Osteoblast (primary cell): Measurements from ENCODE around the gene RAI1. TPM values are rescaled to one million over a fixed set of nuclear protein-coding genes. Genes with fewer than 3 reads are reported as not detected.

Experiments
- DNase-seq: peaks from one replicate; pipeline ENCODE4 v3.0.0; 2011; ENCODE audit warnings: low spot score, mixed read lengths; ENCODE audit not compliant: insufficient read length; ENCODE audit errors: missing footprints
- H2AFZ ChIP-seq: 2 replicates; pipeline ENCODE4 v1.6.0; 2011; ENCODE audit warnings: mild to moderate bottlenecking, low read length
- H3K27ac ChIP-seq: 2 replicates; pipeline ENCODE4 v1.5.1; 2011; ENCODE audit warnings: mild to moderate bottlenecking, low read depth, low read length, moderate library complexity
- H3K27me3 ChIP-seq: 2 replicates; pipeline ENCODE4 v1.6.0; 2012; ENCODE audit warnings: mild to moderate bottlenecking, control low read depth, inconsistent platforms, low read length, moderate library complexity; ENCODE audit not compliant: insufficient read depth
- H3K36me3 ChIP-seq: 2 replicates; pipeline ENCODE4 v1.5.1; 2011; ENCODE audit warnings: mild to moderate bottlenecking, low read length, control low read depth, moderate library complexity; ENCODE audit not compliant: insufficient read depth
- H3K4me1 ChIP-seq: 2 replicates; pipeline ENCODE4 v1.5.1; 2011; ENCODE audit warnings: mild to moderate bottlenecking, low read length, control low read depth, moderate library complexity; ENCODE audit not compliant: insufficient read depth
- H3K4me2 ChIP-seq: 2 replicates; pipeline ENCODE4 v1.6.0; 2011; ENCODE audit warnings: mild to moderate bottlenecking, low read length; ENCODE audit not compliant: insufficient read depth
- H3K4me3 ChIP-seq: fragments of 200-600 bp; sonication (generic); 3 replicates; pipeline ENCODE4 v1.5.1; 2012; ENCODE audit warnings: mild to moderate bottlenecking, low read length, inconsistent platforms; ENCODE audit not compliant: insufficient read depth
- H3K79me2 ChIP-seq: 2 replicates; pipeline ENCODE4 v1.6.0; 2012; ENCODE audit warnings: mild to moderate bottlenecking, low read length, control low read depth, inconsistent platforms; ENCODE audit not compliant: insufficient read depth
- H3K9me3 ChIP-seq: 2 replicates; pipeline ENCODE4 v1.5.1; 2011; ENCODE audit warnings: low read depth, low read length, control low read depth
- H4K20me1 ChIP-seq: 2 replicates; pipeline ENCODE4 v1.6.0; 2012; ENCODE audit warnings: mild to moderate bottlenecking, low read length, control low read depth; ENCODE audit not compliant: insufficient read depth
- CTCF ChIP-seq: IDR thresholded peaks from 2 replicates; pipeline ENCODE4 v1.5.1; 2011; ENCODE audit warnings: mild to moderate bottlenecking, low read depth, low read length, moderate library complexity; ENCODE audit errors: extremely low read depth
- total RNA-seq: library from RNA; depleted of rRNA; stranded (reverse); fragments of >200 nt; gene quantifications from 2 replicates; pipeline ENCODE4 v1.2.3, GENCODE V29; 2012

Gene RAI1
- total RNA-seq, 1 donor, result 15.6 TPM

GRCh38 chr17:17752821-17753321 is 71.6 kb downstream of the RAI1 start:
- peak; percentile 86 for DNase-seq
- no peak for TF ChIP-seq CTCF
- peak overlapping the region; percentile 78 for H2AFZ ChIP-seq

GRCh38 chr17:17754719-17755686 is 73.7 kb downstream of the RAI1 start:
- H3K27me3 ChIP-seq, result no peaks in the 10 kb centered on the region
- H3K4me1 ChIP-seq, result peaks cover 6% of the 10 kb centered on the region
- peaks cover 89% of the 10 kb centered on the region for H3K79me2 ChIP-seq
- no peak overlapping the region for H2AFZ ChIP-seq
- H3K27ac ChIP-seq, result no peak overlapping the region
- H3K9me3 ChIP-seq, result no peaks in the 10 kb centered on the region
- H4K20me1 ChIP-seq, result peaks cover 54% of the 10 kb centered on the region
- no peak overlapping the region for H3K4me2 ChIP-seq
- no peaks in the 10 kb centered on the region for H3K36me3 ChIP-seq
- no peak for DNase-seq
- no peak overlapping the region for H3K4me3 ChIP-seq
- no peak for TF ChIP-seq CTCF

More at GRCh38 chr17:17752821-17753321, 71.6 kb downstream of the RAI1 start:
- peak overlapping the region; percentile 81 for H3K4me2 ChIP-seq
- H3K27me3 ChIP-seq, result no peaks in the 10 kb centered on the region
- peak overlapping the region; percentile 84 for H3K27ac ChIP-seq
- H4K20me1 ChIP-seq, result peaks cover 50% of the 10 kb centered on the region
- no peaks in the 10 kb centered on the region for H3K9me3 ChIP-seq
- no peaks in the 10 kb centered on the region for H3K36me3 ChIP-seq
- peaks cover 6% of the 10 kb centered on the region for H3K4me1 ChIP-seq
- H3K4me3 ChIP-seq, result peak overlapping the region; percentile 74
- peaks cover 90% of the 10 kb centered on the region for H3K79me2 ChIP-seq

GRCh38 chr17:17755715-17756114 is 74.5 kb downstream of the RAI1 start:
- Histone ChIP-seq H3K27ac (no peak overlapping the region), H3K79me2 (peaks cover 90% of the 10 kb centered on the region)
- no peak for TF ChIP-seq CTCF

GRCh38 chr17:17757391-17757791 is 76.1 kb downstream of the RAI1 start:
- H3K79me2 ChIP-seq, result peaks cover 91% of the 10 kb centered on the region
- no peaks in the 10 kb centered on the region for H3K36me3 ChIP-seq
- no peaks in the 10 kb centered on the region for H3K27me3 ChIP-seq
- H3K4me1 ChIP-seq, result peaks cover 6% of the 10 kb centered on the region
- DNase-seq, result no peak
- TF ChIP-seq CTCF, result no peak
- no peak overlapping the region for H3K4me3 ChIP-seq
- no peak overlapping the region for H3K27ac ChIP-seq
- H3K4me2 ChIP-seq, result no peak overlapping the region
- no peak overlapping the region for H2AFZ ChIP-seq
- H3K9me3 ChIP-seq, result no peaks in the 10 kb centered on the region
- H4K20me1 ChIP-seq, result peaks cover 64% of the 10 kb centered on the region

More at GRCh38 chr17:17755715-17756114, 74.5 kb downstream of the RAI1 start:
- H3K4me2 ChIP-seq, result no peak overlapping the region
- peaks cover 6% of the 10 kb centered on the region for H3K4me1 ChIP-seq
- no peak for DNase-seq
- H4K20me1 ChIP-seq, result peaks cover 58% of the 10 kb centered on the region
- no peaks in the 10 kb centered on the region for H3K9me3 ChIP-seq
- H3K36me3 ChIP-seq, result no peaks in the 10 kb centered on the region
- H3K4me3 ChIP-seq, result no peak overlapping the region
- H3K27me3 ChIP-seq, result no peaks in the 10 kb centered on the region
- H2AFZ ChIP-seq, result no peak overlapping the region
